Left ventricle myocardium inferior (tissue), 1 donor: ENCODE data around the gene TSPOAP1. TPM values are rescaled to one million over a fixed set of nuclear protein-coding genes. Genes with fewer than 3 reads are reported as not detected.

ENCODE experiments used
- DNase-seq: peaks from one replicate; pipeline ENCODE4 v3.0.0-alpha.2; 2020
- H3K27ac ChIP-seq: fragments of 200-600 bp; replicated peaks from 2 replicates; pipeline ENCODE4 v1.8.0; 2021
- H3K27me3 ChIP-seq: fragments of 200-600 bp; 2 replicates; pipeline ENCODE4 v1.8.0; 2021; ENCODE audit warnings: low read depth
- H3K36me3 ChIP-seq: fragments of 200-600 bp; 2 replicates; pipeline ENCODE4 v1.8.0; 2021
- H3K4me1 ChIP-seq: fragments of 200-600 bp; 2 replicates; pipeline ENCODE4 v1.8.0; 2021
- H3K4me3 ChIP-seq: fragments of 200-600 bp; 2 replicates; pipeline ENCODE4 v1.8.0; 2021; ENCODE audit warnings: mild to moderate bottlenecking, moderate library complexity
- H3K9me3 ChIP-seq: fragments of 200-600 bp; replicated peaks from 2 replicates; pipeline ENCODE4 v1.8.0; 2021
- intact Hi-C: fragments of 100-400 bp; cut with micrococcal nuclease; formaldehyde crosslinking; loops from one replicate; pipeline ENCODE4 v1.11.0; 2022
- long read RNA-seq: library from polyadenylated mRNA; unstranded; transcript quantifications from one replicate; pipeline ENCODE4 v2.0.0, GENCODE V29; 2021
- total RNA-seq: library from RNA; stranded (reverse); fragmentation: NEBNext Ultra II Directional; extraction: Animal tissue kit (Norgen Biotek cat#: 25700); gene quantifications from one replicate; pipeline ENCODE4 v1.2.1, GENCODE V29; 2021
- TF ChIP-seq, protein P1 (sequence below): fragments of 200-600 bp; IDR thresholded peaks from 2 replicates; pipeline ENCODE4 v1.8.0; 2021; ENCODE audit warnings: antibody characterized with exemption, mild to moderate bottlenecking, borderline replicate concordance
- donor health status: DM: no; HTN: yes; CAD: no; lungs with severe emphysema.

The TSPOAP1 gene, protein sequence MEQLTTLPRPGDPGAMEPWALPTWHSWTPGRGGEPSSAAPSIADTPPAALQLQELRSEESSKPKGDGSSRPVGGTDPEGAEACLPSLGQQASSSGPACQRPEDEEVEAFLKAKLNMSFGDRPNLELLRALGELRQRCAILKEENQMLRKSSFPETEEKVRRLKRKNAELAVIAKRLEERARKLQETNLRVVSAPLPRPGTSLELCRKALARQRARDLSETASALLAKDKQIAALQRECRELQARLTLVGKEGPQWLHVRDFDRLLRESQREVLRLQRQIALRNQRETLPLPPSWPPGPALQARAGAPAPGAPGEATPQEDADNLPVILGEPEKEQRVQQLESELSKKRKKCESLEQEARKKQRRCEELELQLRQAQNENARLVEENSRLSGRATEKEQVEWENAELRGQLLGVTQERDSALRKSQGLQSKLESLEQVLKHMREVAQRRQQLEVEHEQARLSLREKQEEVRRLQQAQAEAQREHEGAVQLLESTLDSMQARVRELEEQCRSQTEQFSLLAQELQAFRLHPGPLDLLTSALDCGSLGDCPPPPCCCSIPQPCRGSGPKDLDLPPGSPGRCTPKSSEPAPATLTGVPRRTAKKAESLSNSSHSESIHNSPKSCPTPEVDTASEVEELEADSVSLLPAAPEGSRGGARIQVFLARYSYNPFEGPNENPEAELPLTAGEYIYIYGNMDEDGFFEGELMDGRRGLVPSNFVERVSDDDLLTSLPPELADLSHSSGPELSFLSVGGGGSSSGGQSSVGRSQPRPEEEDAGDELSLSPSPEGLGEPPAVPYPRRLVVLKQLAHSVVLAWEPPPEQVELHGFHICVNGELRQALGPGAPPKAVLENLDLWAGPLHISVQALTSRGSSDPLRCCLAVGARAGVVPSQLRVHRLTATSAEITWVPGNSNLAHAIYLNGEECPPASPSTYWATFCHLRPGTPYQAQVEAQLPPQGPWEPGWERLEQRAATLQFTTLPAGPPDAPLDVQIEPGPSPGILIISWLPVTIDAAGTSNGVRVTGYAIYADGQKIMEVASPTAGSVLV (N-terminal part only)
- 12.8 TPM for total RNA-seq
- long read RNA-seq, full-length matches to known transcripts: 3 of 32 reads
- long read RNA-seq, partial matches to known transcripts: 16 of 32 reads
- long read RNA-seq, other reads (novel, unspliced or antisense): 13 of 32 reads

DNA sequence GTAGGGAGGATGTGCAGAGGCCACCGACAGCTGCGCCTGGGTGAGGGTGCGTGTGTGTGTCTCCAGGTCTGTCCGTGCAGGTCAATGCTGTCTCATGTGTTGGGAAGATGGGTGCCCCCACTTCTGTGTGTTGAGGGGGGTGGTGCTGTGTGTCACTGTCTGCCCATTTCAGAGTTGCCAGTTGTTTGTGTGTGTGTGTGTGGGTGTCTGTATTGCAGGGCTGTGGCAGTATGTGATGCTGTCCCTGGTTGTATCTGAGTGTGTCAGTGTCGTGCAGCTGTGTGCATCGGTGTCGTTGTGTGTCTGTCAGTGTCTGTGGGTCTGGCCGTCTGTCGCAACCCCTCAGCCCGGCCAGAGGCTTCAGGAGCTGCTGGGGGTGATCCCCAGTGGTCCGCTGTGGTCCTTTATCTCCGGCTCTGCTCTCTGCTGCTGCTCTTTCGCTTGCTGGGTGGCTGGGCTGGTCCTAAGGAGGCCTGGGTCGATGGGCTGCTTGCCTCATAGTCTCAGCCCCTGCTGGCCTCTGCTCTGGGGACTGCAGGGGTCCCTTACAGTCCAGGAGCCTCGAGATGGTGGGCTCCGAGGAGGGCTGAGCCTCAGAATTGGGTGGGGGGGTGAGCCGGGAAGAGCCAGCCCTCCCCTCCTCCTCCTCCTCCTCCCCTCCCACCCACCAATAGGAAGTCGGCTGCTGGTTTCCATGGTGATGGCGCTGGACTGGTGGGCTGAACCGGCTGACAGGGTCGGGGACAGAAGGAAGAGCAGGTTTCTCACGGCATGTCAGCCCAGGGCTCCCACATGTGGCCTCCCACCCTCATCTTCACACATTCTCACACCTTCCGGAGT is at the start of gene TSPOAP1:
TSS of gene TSPOAP1 (minus strand) at position 601 of the 840 bp plus-strand sequence. CDS start 875 bp downstream, outside the sequence.
- intact Hi-C loops: no loop called here
- Histone ChIP-seq H3K4me3 (no peak within 1 kb of the TSS), H3K9me3 (no peaks in the 10 kb centered on the region), H3K27me3 (peaks cover 94% of the 10 kb centered on the region), H3K27ac (no peak within 1 kb of the TSS), H3K36me3 (no peaks in the 10 kb centered on the region), H3K4me1 (peaks cover 17% of the 10 kb centered on the region)
- TF ChIP-seq, protein P1, sequence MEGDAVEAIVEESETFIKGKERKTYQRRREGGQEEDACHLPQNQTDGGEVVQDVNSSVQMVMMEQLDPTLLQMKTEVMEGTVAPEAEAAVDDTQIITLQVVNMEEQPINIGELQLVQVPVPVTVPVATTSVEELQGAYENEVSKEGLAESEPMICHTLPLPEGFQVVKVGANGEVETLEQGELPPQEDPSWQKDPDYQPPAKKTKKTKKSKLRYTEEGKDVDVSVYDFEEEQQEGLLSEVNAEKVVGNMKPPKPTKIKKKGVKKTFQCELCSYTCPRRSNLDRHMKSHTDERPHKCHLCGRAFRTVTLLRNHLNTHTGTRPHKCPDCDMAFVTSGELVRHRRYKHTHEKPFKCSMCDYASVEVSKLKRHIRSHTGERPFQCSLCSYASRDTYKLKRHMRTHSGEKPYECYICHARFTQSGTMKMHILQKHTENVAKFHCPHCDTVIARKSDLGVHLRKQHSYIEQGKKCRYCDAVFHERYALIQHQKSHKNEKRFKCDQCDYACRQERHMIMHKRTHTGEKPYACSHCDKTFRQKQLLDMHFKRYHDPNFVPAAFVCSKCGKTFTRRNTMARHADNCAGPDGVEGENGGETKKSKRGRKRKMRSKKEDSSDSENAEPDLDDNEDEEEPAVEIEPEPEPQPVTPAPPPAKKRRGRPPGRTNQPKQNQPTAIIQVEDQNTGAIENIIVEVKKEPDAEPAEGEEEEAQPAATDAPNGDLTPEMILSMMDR: no peak
- peak; percentile 19 for DNase-seq

DNA sequence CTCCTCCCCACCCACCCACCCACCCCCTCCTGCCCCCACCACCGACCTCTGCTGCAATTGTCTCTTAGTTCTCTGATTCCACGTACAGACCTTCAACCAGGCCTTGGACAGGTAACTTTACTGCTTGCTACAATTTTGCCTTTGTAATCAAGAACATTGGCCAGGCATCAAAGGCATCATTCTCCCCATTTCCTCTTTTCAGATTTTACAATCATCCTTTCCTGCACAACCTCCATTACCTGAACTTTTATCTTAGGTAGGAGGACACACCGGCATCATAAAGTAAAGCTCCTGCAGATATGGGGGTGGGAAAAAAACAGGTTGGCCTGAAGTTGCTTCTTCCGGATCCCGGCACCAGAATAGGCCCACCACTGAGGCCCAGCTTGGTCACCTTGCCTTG is 49.1 kb upstream of the TSPOAP1 start:
- Histone ChIP-seq H3K9me3 (no peaks in the 10 kb centered on the region), H3K36me3 (no peaks in the 10 kb centered on the region), H3K4me3 (no peak overlapping the region), H3K27ac (no peak overlapping the region), H3K4me1 (no peaks in the 10 kb centered on the region), H3K27me3 (no peaks in the 10 kb centered on the region)
- no peak for DNase-seq
- intact Hi-C loops: no loop called here
- TF ChIP-seq, protein P1: no peak

DNA sequence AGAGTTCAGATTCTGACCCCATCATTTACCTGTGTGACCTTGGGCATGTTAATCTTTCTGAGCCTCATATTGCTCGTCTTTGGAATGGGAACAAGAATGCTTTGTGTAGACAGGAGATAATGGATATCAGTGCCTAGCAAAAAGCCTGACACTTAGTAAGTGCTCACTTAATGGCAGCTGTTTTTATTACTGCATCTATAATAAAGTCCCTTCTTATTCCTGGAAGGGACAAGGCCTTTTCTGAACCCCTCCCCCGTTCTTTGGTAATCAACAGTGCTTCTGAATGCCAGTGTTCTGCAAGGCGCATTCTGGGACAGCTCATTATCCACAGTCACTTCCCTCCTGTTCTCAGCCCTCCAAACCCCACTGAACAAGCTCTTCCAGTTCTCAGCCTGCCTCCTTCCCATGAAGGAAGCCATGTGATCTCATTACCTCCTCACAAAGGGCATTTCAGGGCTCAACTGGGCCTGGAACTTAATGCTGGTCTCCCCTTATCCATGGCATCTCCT is 48.6 kb upstream of the TSPOAP1 start:
- no peak overlapping the region for H3K4me3 ChIP-seq
- TF ChIP-seq, protein P1: no peak
- no peaks in the 10 kb centered on the region for H3K9me3 ChIP-seq
- intact Hi-C loops: no loop called here
- H3K27ac ChIP-seq: no peak overlapping the region
- DNase-seq: no peak
- H3K36me3 ChIP-seq: no peaks in the 10 kb centered on the region
- no peaks in the 10 kb centered on the region for H3K27me3 ChIP-seq
- H3K4me1 ChIP-seq: no peaks in the 10 kb centered on the region

DNA sequence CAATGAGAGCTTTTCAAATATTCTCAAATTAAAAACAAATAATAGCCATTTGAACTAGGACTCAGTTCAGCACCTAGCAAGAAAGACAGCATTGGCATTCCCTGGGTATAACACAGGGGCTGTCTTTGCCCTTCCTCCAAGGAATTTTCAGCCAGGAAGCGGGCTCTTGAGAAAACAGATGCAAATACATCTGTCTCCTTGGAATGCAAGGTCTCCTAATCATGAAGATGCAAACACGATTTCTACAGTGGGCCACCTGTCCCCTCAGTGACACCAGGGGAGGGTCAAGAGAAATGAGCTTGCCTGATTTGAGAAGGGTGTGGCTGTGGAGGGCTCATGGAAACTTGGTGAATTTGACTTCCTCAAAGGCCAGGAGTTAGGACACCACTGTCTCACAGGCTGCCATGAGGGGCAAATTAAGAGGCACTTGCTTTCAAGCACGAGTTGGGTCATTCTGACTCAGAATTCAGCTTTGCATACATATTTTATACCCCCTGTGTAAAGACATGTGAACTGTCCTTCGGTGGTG is 47.9 kb upstream of the TSPOAP1 start:
- Histone ChIP-seq H3K36me3 (no peaks in the 10 kb centered on the region), H3K9me3 (no peaks in the 10 kb centered on the region), H3K27me3 (no peaks in the 10 kb centered on the region), H3K27ac (no peak overlapping the region), H3K4me3 (no peak overlapping the region), H3K4me1 (no peaks in the 10 kb centered on the region)
- no peak for DNase-seq
- TF ChIP-seq, protein P1: no peak
- intact Hi-C loops: no loop called here
